Glutamatergic neuron (in vitro differentiated cells): ENCODE measurements around the gene MTA1. TPM values are rescaled to one million over a fixed set of nuclear protein-coding genes. Genes with fewer than 3 reads are reported as not detected.

Experiments
- DNase-seq: peaks from one replicate; pipeline ENCODE4 v3.0.0; 2022
- H3K27ac Mint-ChIP-seq: one replicate; pipeline ENCODE4 v1.8.0; 2020; ENCODE audit warnings: mild to moderate bottlenecking, mixed read lengths, inconsistent platforms; ENCODE audit not compliant: unreplicated experiment
- H3K27me3 Mint-ChIP-seq: one replicate; pipeline ENCODE4 v1.8.0; 2020; ENCODE audit warnings: mild to moderate bottlenecking, moderate library complexity, mixed read lengths, inconsistent platforms; ENCODE audit not compliant: unreplicated experiment
- H3K36me3 Mint-ChIP-seq: one replicate; pipeline ENCODE4 v1.8.0; 2020; ENCODE audit warnings: mild to moderate bottlenecking, mixed read lengths, inconsistent platforms; ENCODE audit not compliant: unreplicated experiment
- H3K4me1 Mint-ChIP-seq: one replicate; pipeline ENCODE4 v1.8.0; 2020; ENCODE audit warnings: mild to moderate bottlenecking, low read depth, mixed read lengths, inconsistent platforms; ENCODE audit not compliant: unreplicated experiment
- H3K4me3 Mint-ChIP-seq: one replicate; pipeline ENCODE4 v1.8.0; 2020; ENCODE audit warnings: mild to moderate bottlenecking, mixed read lengths, inconsistent platforms; ENCODE audit not compliant: unreplicated experiment
- H3K9me3 Mint-ChIP-seq: one replicate; pipeline ENCODE4 v1.8.0; 2020; ENCODE audit warnings: mild to moderate bottlenecking, moderate library complexity, mixed read lengths, inconsistent platforms; ENCODE audit not compliant: unreplicated experiment
- total RNA-seq: library from RNA; stranded (reverse); fragmentation: NEBNext Ultra II Directional; extraction: Animal tissue kit (Norgen Biotek cat#: 25700); gene quantifications from one replicate; pipeline ENCODE4 v1.2.1, GENCODE V29; 2021; ENCODE audit not compliant: unreplicated experiment
- TF ChIP-seq, protein P1 (sequence below): fragments of 200-600 bp; sonication (generic); IDR thresholded peaks from one replicate; pipeline ENCODE4 v1.5.0; 2021; ENCODE audit not compliant: partially characterized antibody, unreplicated experiment

The MTA1 gene
- total RNA-seq, 1 donor from 2014 or later: 261 TPM

GRCh38 chr14:105416671-105417070, 3.0 kb upstream of the MTA1 start:
- H3K27ac Mint-ChIP-seq: peak overlapping the region; percentile 65
- peak overlapping the region; percentile 14 for H3K4me3 Mint-ChIP-seq
- no peak for DNase-seq
- peaks cover 15% of the 10 kb centered on the region for H3K4me1 Mint-ChIP-seq
- no peaks in the 10 kb centered on the region for H3K36me3 Mint-ChIP-seq
- TF ChIP-seq, protein P1, sequence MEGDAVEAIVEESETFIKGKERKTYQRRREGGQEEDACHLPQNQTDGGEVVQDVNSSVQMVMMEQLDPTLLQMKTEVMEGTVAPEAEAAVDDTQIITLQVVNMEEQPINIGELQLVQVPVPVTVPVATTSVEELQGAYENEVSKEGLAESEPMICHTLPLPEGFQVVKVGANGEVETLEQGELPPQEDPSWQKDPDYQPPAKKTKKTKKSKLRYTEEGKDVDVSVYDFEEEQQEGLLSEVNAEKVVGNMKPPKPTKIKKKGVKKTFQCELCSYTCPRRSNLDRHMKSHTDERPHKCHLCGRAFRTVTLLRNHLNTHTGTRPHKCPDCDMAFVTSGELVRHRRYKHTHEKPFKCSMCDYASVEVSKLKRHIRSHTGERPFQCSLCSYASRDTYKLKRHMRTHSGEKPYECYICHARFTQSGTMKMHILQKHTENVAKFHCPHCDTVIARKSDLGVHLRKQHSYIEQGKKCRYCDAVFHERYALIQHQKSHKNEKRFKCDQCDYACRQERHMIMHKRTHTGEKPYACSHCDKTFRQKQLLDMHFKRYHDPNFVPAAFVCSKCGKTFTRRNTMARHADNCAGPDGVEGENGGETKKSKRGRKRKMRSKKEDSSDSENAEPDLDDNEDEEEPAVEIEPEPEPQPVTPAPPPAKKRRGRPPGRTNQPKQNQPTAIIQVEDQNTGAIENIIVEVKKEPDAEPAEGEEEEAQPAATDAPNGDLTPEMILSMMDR: no peak
- peaks cover 16% of the 10 kb centered on the region for H3K27me3 Mint-ChIP-seq
- H3K9me3 Mint-ChIP-seq: peaks cover 15% of the 10 kb centered on the region

GRCh38 chr14:105417690-105418121, 1.9 kb upstream of the MTA1 start:
- no peak overlapping the region for H3K27ac Mint-ChIP-seq
- no peaks in the 10 kb centered on the region for H3K36me3 Mint-ChIP-seq
- TF ChIP-seq, protein P1: no peak
- H3K9me3 Mint-ChIP-seq: peaks cover 15% of the 10 kb centered on the region
- H3K27me3 Mint-ChIP-seq: peaks cover 16% of the 10 kb centered on the region
- peak overlapping the region; percentile 79 for H3K4me3 Mint-ChIP-seq
- DNase-seq: no peak
- H3K4me1 Mint-ChIP-seq: peaks cover 17% of the 10 kb centered on the region

- no peak for DNase-seq
- Mint-ChIP-seq H3K36me3 (no peaks in the 10 kb centered on the region), H3K27me3 (peaks cover 13% of the 10 kb centered on the region), H3K27ac (peak overlapping the region; percentile 84), H3K4me3 (peak overlapping the region; percentile 79), H3K9me3 (peaks cover 15% of the 10 kb centered on the region), H3K4me1 (peaks cover 20% of the 10 kb centered on the region)
- TF ChIP-seq, protein P1: no peak
Measured at GRCh38 chr14:105418269-105419194, 1.1 kb upstream of the MTA1 start.

DNA sequence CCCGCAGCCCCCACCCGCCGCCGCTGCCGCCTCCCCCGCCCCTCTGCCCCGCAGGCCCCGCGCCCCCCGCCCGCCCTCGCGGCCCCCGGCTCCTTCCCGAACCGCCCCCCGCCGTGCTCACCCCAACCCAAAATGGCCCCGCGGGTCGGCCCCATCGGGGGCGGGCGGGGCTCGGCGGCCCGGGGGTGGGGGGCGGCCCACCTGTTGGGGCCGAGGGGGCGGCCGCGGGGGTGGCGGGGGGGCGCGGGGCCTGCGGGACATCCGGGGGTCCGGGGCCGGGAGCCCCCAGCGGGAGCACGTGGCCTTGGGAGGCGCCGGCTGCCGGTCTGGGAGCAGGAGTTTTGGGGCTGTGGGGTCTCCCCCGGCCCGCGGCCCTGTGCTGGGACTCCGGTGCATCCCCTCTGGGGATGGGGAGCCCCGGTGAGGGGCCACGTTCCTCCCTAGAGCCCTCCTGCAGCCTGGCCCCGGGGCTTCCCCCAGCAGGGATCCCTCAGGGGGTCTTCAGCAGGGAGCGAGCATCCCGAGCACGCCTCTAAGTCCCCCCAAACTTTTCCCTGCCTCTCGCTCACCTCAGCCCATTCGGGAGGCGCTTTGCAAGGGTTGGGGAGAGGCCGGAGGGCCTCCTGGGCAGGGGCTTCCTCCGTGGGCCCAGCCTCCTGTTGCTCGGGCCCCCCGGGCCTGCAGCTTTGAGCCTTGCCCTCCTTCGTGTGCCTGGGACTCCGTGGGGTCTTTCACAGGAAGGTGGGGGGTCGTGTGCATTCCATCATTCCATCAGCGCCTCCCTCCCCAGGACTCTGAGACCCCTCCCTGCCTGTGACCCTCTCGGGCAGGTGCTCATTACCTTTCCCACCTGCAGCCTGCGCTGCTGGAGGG, 710 bp downstream of the MTA1 start:
- peaks cover 12% of the 10 kb centered on the region for H3K9me3 Mint-ChIP-seq
- TF ChIP-seq, protein P1: no peak

More for the DNA sequence above, 710 bp downstream of the MTA1 start:
- Mint-ChIP-seq H3K36me3 (no peaks in the 10 kb centered on the region), H3K4me3 (peak overlapping the region; percentile 90), H3K4me1 (peaks cover 20% of the 10 kb centered on the region), H3K27me3 (peaks cover 10% of the 10 kb centered on the region), H3K27ac (no peak overlapping the region)
- peak; percentile 22 for DNase-seq
